Stimulated activated naive B cell treated with anti-CD40 and anti-IgM and Interleukin-4, amounts not matched to agents 10 μg/mL and 1 μg/mL and 100 μg/mL, for 72 hours (primary cell): ENCODE results near the gene SPEG.

Experiments used
- ATAC-seq, 2 donors: fragments of 150-1000 bp; cut with Tn5 transposase; replicated peaks; 2 replicates each; pipeline ENCODE4 v1.10.0; 2021; ENCODE audit warnings: moderate library complexity in 1 of 2
- DNase-seq: peaks from one replicate; pipeline ENCODE4 v3.0.0; 2021
- H3K27ac Mint-ChIP-seq: one replicate; pipeline ENCODE4 v1.8.0; 2022; ENCODE audit warnings: mild to moderate bottlenecking, mixed read lengths
- H3K27me3 Mint-ChIP-seq, 2 donors: one replicate each; pipeline ENCODE4 v1.8.0; 2022; ENCODE audit warnings: mixed read lengths in 2 of 2
- H3K36me3 Mint-ChIP-seq, 2 donors: one replicate each; pipeline ENCODE4 v1.8.0; 2022; ENCODE audit warnings: mixed read lengths in 2 of 2, mild to moderate bottlenecking in 1 of 2
- H3K4me1 Mint-ChIP-seq, 2 donors: one replicate each; pipeline ENCODE4 v1.8.0; 2022; ENCODE audit warnings: mixed read lengths in 2 of 2, mild to moderate bottlenecking in 1 of 2
- H3K4me3 Mint-ChIP-seq, 2 donors: one replicate each; pipeline ENCODE4 v1.8.0; 2022; ENCODE audit warnings: mild to moderate bottlenecking in 2 of 2, mixed read lengths in 2 of 2, moderate library complexity in 1 of 2
- H3K9me3 Mint-ChIP-seq, 2 donors: one replicate each; pipeline ENCODE4 v1.8.0; 2022; ENCODE audit warnings: mixed read lengths in 2 of 2, mild to moderate bottlenecking in 1 of 2

The SPEG gene

GRCh38 chr2:219448776-219449341 is 14.2 kb downstream of the SPEG start:
- H3K9me3 Mint-ChIP-seq, result no peaks in the 10 kb centered on the region
- H3K4me1 Mint-ChIP-seq, result peaks cover 0 to 4% of the 10 kb centered on the region in 2 donors
- ATAC-seq, result peak in 1 of 2 donors; percentile 24
- no peak overlapping the region for H3K27ac Mint-ChIP-seq
- H3K36me3 Mint-ChIP-seq, result no peaks in the 10 kb centered on the region
- DNase-seq, result no peak
- peaks cover 78 to 91% of the 10 kb centered on the region in 2 donors for H3K27me3 Mint-ChIP-seq
- H3K4me3 Mint-ChIP-seq, result peak overlapping the region in 1 of 2 donors; percentile 32

GRCh38 chr2:219449609-219450008 is 15.0 kb downstream of the SPEG start:
- ATAC-seq (no peak), DNase-seq (no peak)
- H3K9me3 Mint-ChIP-seq, result no peaks in the 10 kb centered on the region
- H3K27ac Mint-ChIP-seq, result no peak overlapping the region
- no peaks in the 10 kb centered on the region for H3K36me3 Mint-ChIP-seq
- peaks cover 71 to 83% of the 10 kb centered on the region in 2 donors for H3K27me3 Mint-ChIP-seq
- peaks cover 0 to 4% of the 10 kb centered on the region in 2 donors for H3K4me1 Mint-ChIP-seq
- no peak overlapping the region for H3K4me3 Mint-ChIP-seq

- Mint-ChIP-seq H3K27ac (no peak overlapping the region), H3K9me3 (no peaks in the 10 kb centered on the region), H3K36me3 (no peaks in the 10 kb centered on the region), H3K4me1 (peaks cover 0 to 5% of the 10 kb centered on the region in 2 donors), H3K4me3 (no peak overlapping the region), H3K27me3 (peaks cover 56 to 65% of the 10 kb centered on the region in 2 donors)
- no peak for ATAC-seq
- DNase-seq, result no peak
These were observed 17.2 kb downstream of the SPEG start for GRCh38 chr2:219451661-219452360.

GRCh38 chr2:219452361-219453317 is 18.0 kb downstream of the SPEG start:
- no peaks in the 10 kb centered on the region for H3K9me3 Mint-ChIP-seq
- H3K4me3 Mint-ChIP-seq, result no peak overlapping the region
- H3K4me1 Mint-ChIP-seq, result peaks cover 0 to 5% of the 10 kb centered on the region in 2 donors
- DNase-seq (no peak), ATAC-seq (no peak)
- no peak overlapping the region for H3K27ac Mint-ChIP-seq
- no peaks in the 10 kb centered on the region for H3K36me3 Mint-ChIP-seq
- H3K27me3 Mint-ChIP-seq, result peaks cover 48 to 57% of the 10 kb centered on the region in 2 donors

- Mint-ChIP-seq H3K27ac (no peak overlapping the region), H3K4me3 (no peak overlapping the region), H3K9me3 (no peaks in the 10 kb centered on the region), H3K36me3 (no peaks in the 10 kb centered on the region), H3K4me1 (peaks cover 0 to 5% of the 10 kb centered on the region in 2 donors), H3K27me3 (peaks cover 44 to 50% of the 10 kb centered on the region in 2 donors)
- no peak for DNase-seq
- no peak for ATAC-seq
These were observed 19.3 kb downstream of the SPEG start for GRCh38 chr2:219453671-219454590.

- peaks cover 0 to 3% of the 10 kb centered on the region in 2 donors for H3K4me1 Mint-ChIP-seq
- H3K27me3 Mint-ChIP-seq, result peaks cover 28 to 41% of the 10 kb centered on the region in 2 donors
- DNase-seq (no peak), ATAC-seq (peak; percentile 32 to 40)
- H3K9me3 Mint-ChIP-seq, result no peaks in the 10 kb centered on the region
- H3K36me3 Mint-ChIP-seq, result no peaks in the 10 kb centered on the region
- no peak overlapping the region for H3K27ac Mint-ChIP-seq
- no peak overlapping the region for H3K4me3 Mint-ChIP-seq
These were observed 20.9 kb downstream of the SPEG start for GRCh38 chr2:219455581-219455980.

- peaks cover 0 to 3% of the 10 kb centered on the region in 2 donors for H3K4me1 Mint-ChIP-seq
- peaks cover 19 to 38% of the 10 kb centered on the region in 2 donors for H3K27me3 Mint-ChIP-seq
- no peak overlapping the region for H3K27ac Mint-ChIP-seq
- ATAC-seq, result peak; percentile 62 to 72
- H3K4me3 Mint-ChIP-seq, result no peak overlapping the region
- no peaks in the 10 kb centered on the region for H3K36me3 Mint-ChIP-seq
- no peak for DNase-seq
- no peaks in the 10 kb centered on the region for H3K9me3 Mint-ChIP-seq
These were observed 23.2 kb downstream of the SPEG start for GRCh38 chr2:219457784-219458369.

GRCh38 chr2:219458996-219459395 is 24.4 kb downstream of the SPEG start:
- DNase-seq, result no peak
- H3K36me3 Mint-ChIP-seq, result no peaks in the 10 kb centered on the region
- ATAC-seq, result no peak
- peaks cover 0 to 3% of the 10 kb centered on the region in 2 donors for H3K4me1 Mint-ChIP-seq
- no peak overlapping the region for H3K4me3 Mint-ChIP-seq
- no peaks in the 10 kb centered on the region for H3K9me3 Mint-ChIP-seq
- peaks cover 13 to 31% of the 10 kb centered on the region in 2 donors for H3K27me3 Mint-ChIP-seq
- no peak overlapping the region for H3K27ac Mint-ChIP-seq

- Mint-ChIP-seq H3K4me1 (peaks cover 0 to 3% of the 10 kb centered on the region in 2 donors), H3K27me3 (peaks cover 13 to 31% of the 10 kb centered on the region in 2 donors)
- no peak for DNase-seq
These were observed 25.0 kb downstream of the SPEG start for GRCh38 chr2:219459460-219460311.

GRCh38 chr2:219460424-219460926 is 25.8 kb downstream of the SPEG start:
- DNase-seq (no peak), ATAC-seq (no peak)
- no peaks in the 10 kb centered on the region for H3K9me3 Mint-ChIP-seq
- H3K36me3 Mint-ChIP-seq, result no peaks in the 10 kb centered on the region
- H3K4me3 Mint-ChIP-seq, result no peak overlapping the region
- peaks cover 0 to 3% of the 10 kb centered on the region in 2 donors for H3K4me1 Mint-ChIP-seq
- peaks cover 17 to 31% of the 10 kb centered on the region in 2 donors for H3K27me3 Mint-ChIP-seq
- no peak overlapping the region for H3K27ac Mint-ChIP-seq

More at GRCh38 chr2:219459460-219460311, 25.0 kb downstream of the SPEG start:
- peak; percentile 42 to 55 for ATAC-seq
- no peak overlapping the region for H3K27ac Mint-ChIP-seq
- H3K4me3 Mint-ChIP-seq, result no peak overlapping the region
- H3K36me3 Mint-ChIP-seq, result no peaks in the 10 kb centered on the region
- no peaks in the 10 kb centered on the region for H3K9me3 Mint-ChIP-seq

- no peak overlapping the region for H3K4me3 Mint-ChIP-seq
- DNase-seq (no peak), ATAC-seq (no peak)
- peaks cover 14 to 31% of the 10 kb centered on the region in 2 donors for H3K27me3 Mint-ChIP-seq
- H3K27ac Mint-ChIP-seq, result no peak overlapping the region
- no peaks in the 10 kb centered on the region for H3K9me3 Mint-ChIP-seq
- H3K36me3 Mint-ChIP-seq, result no peaks in the 10 kb centered on the region
- H3K4me1 Mint-ChIP-seq, result no peaks in the 10 kb centered on the region
These were observed 26.4 kb downstream of the SPEG start for GRCh38 chr2:219461047-219461514.

GRCh38 chr2:219461669-219462068 is 27.0 kb downstream of the SPEG start:
- H3K4me1 Mint-ChIP-seq, result no peaks in the 10 kb centered on the region
- no peaks in the 10 kb centered on the region for H3K36me3 Mint-ChIP-seq
- peaks cover 14 to 31% of the 10 kb centered on the region in 2 donors for H3K27me3 Mint-ChIP-seq

More at GRCh38 chr2:219461669-219462068, 27.0 kb downstream of the SPEG start:
- no peak overlapping the region for H3K27ac Mint-ChIP-seq
- no peak for DNase-seq
- H3K4me3 Mint-ChIP-seq, result no peak overlapping the region
- no peaks in the 10 kb centered on the region for H3K9me3 Mint-ChIP-seq
- ATAC-seq, result no peak
